ENCODE measurements around the gene CAPN11.

- TF ChIP-seq POLR2AphosphoS5 (IDR thresholded peaks at IDR 0.05; ENCODE audit: low read depth, low read length) (no peak), SIN3A (IDR thresholded peaks at IDR 0.05; ENCODE audit: borderline replicate concordance, insufficient read depth, low read length) (no peak)
These were observed 30.6 kb downstream of the CAPN11 start for GRCh38 chr6:44189257-44189656.

Measured in PFSK-1 (cell line).